ENCODE data around the gene SEC16A. TPM values are rescaled to one million over a fixed set of nuclear protein-coding genes. Genes with fewer than 3 reads are reported as not detected.
"Not testable (repeated sequence)": the region's sequence is repeated elsewhere in the genome, so short reads cannot be mapped to it uniquely, and the experiment has no call there.

The SEC16A gene
- total RNA-seq, 2 donors from 2014 or later, result 56.0 to 85.3 TPM

GRCh38 chr9:136410500-136411287, 72.1 kb downstream of the SEC16A start, which contains the start of the genes ENTR1 and PMPCA:
TSS of gene ENTR1 (minus strand) at chr9:136410614. CDS start at chr9:136410397, 217 bp downstream.
TSS of gene PMPCA (plus strand) at chr9:136410658. CDS start at chr9:136410669, 11 bp downstream.
- Mint-ChIP-seq H3K4me1 (peaks cover 26% of the 10 kb centered on the region), H3K27ac (peak within 1 kb of the TSS; percentile 81), H3K36me3 (ENCODE audit: low read depth) (peaks cover 93% of the 10 kb centered on the region), H3K4me3 (peak within 1 kb of the TSS; percentile 89), H3K9me3 (no peaks in the 10 kb centered on the region), H3K27me3 (no peaks in the 10 kb centered on the region)
- peak; percentile 79 for ATAC-seq (replicated peaks)

DNA sequence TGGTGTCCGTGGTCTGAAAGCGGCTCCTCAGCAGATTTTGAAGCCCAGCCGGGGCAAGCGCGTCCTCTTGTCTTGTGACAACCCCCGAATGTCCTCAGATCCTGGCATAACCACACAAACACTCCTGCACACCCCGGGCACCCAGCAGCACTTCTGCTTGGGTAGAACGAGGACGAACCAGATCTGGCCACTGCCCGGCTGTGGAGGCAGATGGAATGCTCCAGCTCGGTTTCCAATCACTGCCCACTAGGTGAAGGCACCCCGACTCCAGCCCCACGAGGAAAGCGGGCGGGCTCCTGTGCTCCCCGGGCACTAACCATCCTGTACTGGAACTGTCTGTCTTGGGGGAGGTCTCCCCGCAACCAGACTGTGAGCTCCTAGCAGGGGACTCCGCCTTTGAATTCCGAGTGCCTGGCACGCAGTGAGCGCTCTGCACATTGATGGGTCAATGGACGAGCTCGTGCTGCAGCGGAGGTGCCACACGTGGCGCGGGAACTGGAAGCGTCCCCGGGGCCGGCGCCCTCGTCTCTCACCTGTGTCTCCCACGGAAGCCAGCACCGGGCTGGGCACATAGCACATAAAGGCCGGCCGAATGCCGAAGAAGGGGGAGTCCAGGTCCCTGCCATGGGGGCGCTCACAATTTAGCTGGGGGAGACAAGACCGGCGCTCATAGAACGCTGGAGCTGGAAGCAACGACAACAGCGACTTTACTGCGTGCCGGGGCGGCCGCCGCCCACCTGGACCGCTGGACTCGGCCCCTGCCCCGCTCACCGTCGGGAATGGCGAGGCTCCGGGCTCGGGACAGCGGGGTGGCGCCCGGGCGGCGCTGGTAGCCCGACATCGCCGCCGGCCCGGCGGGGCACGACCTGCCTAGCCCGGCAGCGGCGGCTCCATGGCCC, 73.0 kb downstream of the SEC16A start:
- Mint-ChIP-seq H3K36me3 (ENCODE audit: low read depth) (peaks cover 96% of the 10 kb centered on the region), H3K4me1 (peaks cover 31% of the 10 kb centered on the region), H3K27ac (peak overlapping the region; percentile 81), H3K9me3 (no peaks in the 10 kb centered on the region), H3K4me3 (peak overlapping the region; percentile 89), H3K27me3 (no peaks in the 10 kb centered on the region)
- peak; percentile 48 for ATAC-seq (replicated peaks)

- ATAC-seq (replicated peaks), result no peak
- Mint-ChIP-seq H3K27me3 (no peaks in the 10 kb centered on the region), H3K4me3 (peak overlapping the region; percentile 89), H3K9me3 (no peaks in the 10 kb centered on the region), H3K27ac (peak overlapping the region; percentile 73), H3K36me3 (ENCODE audit: low read depth) (peaks cover 94% of the 10 kb centered on the region), H3K4me1 (peaks cover 33% of the 10 kb centered on the region)
Observed at GRCh38 chr9:136407911-136408310, 74.9 kb downstream of the SEC16A start.

DNA sequence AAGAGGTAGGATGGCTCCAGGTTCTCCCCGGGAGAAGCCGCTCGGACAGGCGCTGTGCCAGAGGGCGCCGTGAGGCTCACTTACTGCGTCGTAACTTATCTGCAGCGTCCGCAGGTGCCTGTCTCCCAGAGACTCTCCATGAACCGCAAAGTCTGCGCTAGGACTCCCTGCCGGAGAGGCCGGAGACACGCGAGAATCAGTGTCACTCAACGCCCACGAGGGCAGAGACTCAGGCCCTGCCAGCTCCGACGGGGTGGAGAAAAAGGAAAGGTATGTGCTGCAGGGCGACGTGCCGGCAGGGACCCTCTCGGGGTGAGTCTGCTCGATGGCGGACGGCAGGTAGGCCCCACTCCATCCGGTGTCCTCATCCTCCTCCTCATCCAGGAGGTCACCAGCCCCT, 75.8 kb downstream of the SEC16A start:
- H3K4me3 Mint-ChIP-seq; H3K27ac Mint-ChIP-seq; H3K27me3 Mint-ChIP-seq; H3K9me3 Mint-ChIP-seq; ATAC-seq (replicated peaks): not testable (repeated sequence)
- Mint-ChIP-seq H3K36me3 (ENCODE audit: low read depth) (peaks cover 92% of the 10 kb centered on the region), H3K4me1 (peaks cover 33% of the 10 kb centered on the region)

DNA sequence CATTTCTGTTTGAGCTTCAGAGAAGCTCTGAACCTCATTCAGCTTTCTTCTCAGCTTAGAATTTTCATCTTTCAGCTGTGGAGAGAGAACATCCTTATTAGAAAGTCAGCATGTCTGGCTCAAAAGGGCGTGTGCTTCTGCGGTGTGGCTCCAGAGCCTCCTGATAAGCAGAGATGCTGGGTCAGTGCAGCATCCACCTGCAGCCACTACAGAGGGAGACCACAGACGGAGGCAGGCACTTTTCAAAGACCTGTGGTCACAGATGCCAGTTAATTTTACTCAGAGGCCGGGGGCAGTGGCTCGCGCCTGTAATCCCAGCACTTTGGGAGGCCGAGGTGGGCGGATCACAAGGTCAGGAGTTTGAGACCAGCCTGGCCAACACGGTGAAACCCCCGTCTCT, 76.9 kb downstream of the SEC16A start:
- H3K9me3 Mint-ChIP-seq; H3K27me3 Mint-ChIP-seq; ATAC-seq (replicated peaks): not testable (repeated sequence)
- peak overlapping the region; percentile 88 for H3K27ac Mint-ChIP-seq
- peak overlapping the region; percentile 86 for H3K4me3 Mint-ChIP-seq
- peaks cover 26% of the 10 kb centered on the region for H3K4me1 Mint-ChIP-seq
- peaks cover 91% of the 10 kb centered on the region for H3K36me3 Mint-ChIP-seq (ENCODE audit: low read depth)

DNA sequence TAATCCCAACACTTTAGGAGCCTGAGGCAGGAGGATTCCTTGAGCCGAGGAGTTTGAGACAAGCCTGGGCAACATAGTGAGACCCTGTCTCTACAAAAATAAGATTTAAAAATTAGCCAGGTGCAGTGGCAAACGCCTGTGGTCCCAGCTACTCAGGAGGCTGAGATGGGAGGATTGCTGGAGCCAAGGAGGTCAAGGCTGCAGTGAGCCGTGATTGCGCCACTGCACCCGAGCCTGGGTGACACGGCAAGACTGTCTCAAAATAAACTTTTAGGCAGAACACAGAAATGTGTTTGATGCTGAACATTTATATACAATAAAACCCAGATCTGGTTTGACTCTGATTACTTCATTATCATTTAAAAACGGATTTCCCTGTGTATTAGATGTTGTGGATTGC, 77.4 kb downstream of the SEC16A start:
- no peaks in the 10 kb centered on the region for H3K9me3 Mint-ChIP-seq
- H3K27me3 Mint-ChIP-seq, result no peaks in the 10 kb centered on the region
- peaks cover 87% of the 10 kb centered on the region for H3K36me3 Mint-ChIP-seq (ENCODE audit: low read depth)
- ATAC-seq (replicated peaks), result no peak
- H3K27ac Mint-ChIP-seq, result peak overlapping the region; percentile 88
- H3K4me1 Mint-ChIP-seq, result peaks cover 26% of the 10 kb centered on the region
- peak overlapping the region; percentile 86 for H3K4me3 Mint-ChIP-seq

DNA sequence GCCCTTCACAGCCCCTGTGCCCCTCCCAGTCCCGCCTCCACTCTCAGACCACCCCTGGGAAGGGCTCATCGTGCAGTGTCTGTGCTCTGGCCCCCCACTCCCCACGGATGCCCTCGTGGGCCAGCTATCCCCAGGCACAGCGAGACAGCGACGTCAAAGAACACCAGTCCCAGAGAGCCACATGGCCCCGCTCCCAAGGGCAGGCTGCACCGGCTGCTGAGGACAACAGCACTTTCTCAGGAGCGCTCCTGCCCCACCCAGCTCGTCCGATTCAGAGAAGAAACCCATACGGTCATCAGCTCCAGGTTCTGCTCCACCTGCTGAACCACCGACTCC, 78.1 kb downstream of the SEC16A start:
- H3K4me1 Mint-ChIP-seq, result peaks cover 26% of the 10 kb centered on the region
- H3K27ac Mint-ChIP-seq, result peak overlapping the region; percentile 88
- H3K27me3 Mint-ChIP-seq, result no peaks in the 10 kb centered on the region
- H3K36me3 Mint-ChIP-seq (ENCODE audit: low read depth), result peaks cover 82% of the 10 kb centered on the region
- peak; percentile 1 for ATAC-seq (replicated peaks)
- H3K4me3 Mint-ChIP-seq, result peak overlapping the region; percentile 86
- H3K9me3 Mint-ChIP-seq, result no peaks in the 10 kb centered on the region

DNA sequence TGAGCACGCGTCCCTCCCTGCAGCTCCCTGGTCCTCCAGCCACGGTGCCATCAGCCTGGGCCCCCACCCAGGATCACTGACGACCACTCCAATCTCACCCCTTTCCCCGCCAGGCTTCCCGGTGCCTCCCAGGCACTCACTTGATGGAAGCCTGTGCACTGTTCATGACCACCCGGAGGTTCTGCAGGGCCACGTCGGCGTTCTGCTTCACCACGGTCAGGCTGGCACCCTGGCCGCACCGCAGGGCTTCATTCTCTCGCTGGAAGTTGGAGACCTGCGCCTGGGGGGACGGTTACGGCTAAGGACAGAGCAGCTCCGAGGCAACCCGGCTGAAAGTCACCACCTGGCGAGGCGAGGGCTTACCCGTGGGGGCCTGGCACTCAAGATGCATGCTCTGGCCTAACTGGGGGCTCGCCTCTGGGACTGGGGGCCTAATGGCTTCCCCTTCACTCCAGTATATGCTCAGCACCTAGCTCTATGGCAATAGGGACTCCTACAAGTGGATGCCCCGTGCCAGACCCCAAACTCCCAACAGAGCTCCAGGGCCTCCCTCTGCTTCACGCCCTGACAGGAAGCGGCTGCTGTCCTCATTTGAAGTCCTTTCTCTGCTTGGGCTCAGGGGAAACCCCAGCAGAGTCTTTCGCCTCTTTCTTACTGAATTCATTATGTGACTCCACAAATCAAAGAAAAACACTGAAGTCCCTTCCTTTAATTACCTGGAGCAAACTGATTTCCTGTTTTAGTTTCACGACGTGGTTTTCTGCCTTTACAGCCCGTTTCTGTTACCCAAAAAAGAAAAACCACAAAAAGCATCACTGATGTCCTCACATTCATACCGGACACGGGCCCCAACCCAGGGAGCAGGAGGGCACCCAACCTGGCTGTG, 78.7 kb downstream of the SEC16A start:
- peak overlapping the region; percentile 86 for H3K4me3 Mint-ChIP-seq
- peak; percentile 63 for ATAC-seq (replicated peaks)
- peak overlapping the region; percentile 88 for H3K27ac Mint-ChIP-seq
- no peaks in the 10 kb centered on the region for H3K9me3 Mint-ChIP-seq
- peaks cover 78% of the 10 kb centered on the region for H3K36me3 Mint-ChIP-seq (ENCODE audit: low read depth)
- no peaks in the 10 kb centered on the region for H3K27me3 Mint-ChIP-seq
- peaks cover 28% of the 10 kb centered on the region for H3K4me1 Mint-ChIP-seq

DNA sequence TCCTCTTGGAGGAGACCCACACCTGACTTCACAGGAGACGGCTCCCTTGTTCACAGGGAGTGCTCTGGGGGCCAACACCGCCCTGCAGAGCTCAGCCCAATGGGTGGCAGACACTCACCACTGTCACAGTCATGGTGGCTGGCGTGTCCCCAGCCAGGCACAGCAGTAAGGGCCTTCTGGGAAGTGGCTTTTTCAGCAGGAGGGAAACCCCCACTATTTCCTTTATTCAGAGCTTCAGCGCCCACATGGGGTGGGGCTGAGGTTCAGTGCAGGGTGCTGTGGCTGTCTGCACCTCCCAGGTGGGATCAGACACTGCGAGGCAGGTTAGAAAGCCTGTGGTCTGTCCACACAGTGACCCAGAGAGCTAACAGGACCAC, 79.3 kb downstream of the SEC16A start:
- Mint-ChIP-seq H3K27ac (peak overlapping the region; percentile 88), H3K4me1 (peaks cover 28% of the 10 kb centered on the region), H3K27me3 (no peaks in the 10 kb centered on the region), H3K9me3 (no peaks in the 10 kb centered on the region), H3K4me3 (peak overlapping the region; percentile 86), H3K36me3 (ENCODE audit: low read depth) (peaks cover 78% of the 10 kb centered on the region)
- peak; percentile 80 for ATAC-seq (replicated peaks)

- no peaks in the 10 kb centered on the region for H3K27me3 Mint-ChIP-seq
- peaks cover 78% of the 10 kb centered on the region for H3K36me3 Mint-ChIP-seq (ENCODE audit: low read depth)
- peaks cover 24% of the 10 kb centered on the region for H3K4me1 Mint-ChIP-seq
- H3K27ac Mint-ChIP-seq, result peak overlapping the region; percentile 84
- peak overlapping the region; percentile 88 for H3K4me3 Mint-ChIP-seq
- no peaks in the 10 kb centered on the region for H3K9me3 Mint-ChIP-seq
- ATAC-seq (replicated peaks), result no peak
Observed at GRCh38 chr9:136402067-136402466, 80.8 kb downstream of the SEC16A start.

GRCh38 chr9:136401173-136401922, 81.5 kb downstream of the SEC16A start:
- no peaks in the 10 kb centered on the region for H3K27me3 Mint-ChIP-seq
- H3K4me3 Mint-ChIP-seq, result peak overlapping the region; percentile 88
- peaks cover 78% of the 10 kb centered on the region for H3K36me3 Mint-ChIP-seq (ENCODE audit: low read depth)
- H3K27ac Mint-ChIP-seq, result peak overlapping the region; percentile 84
- H3K9me3 Mint-ChIP-seq, result no peaks in the 10 kb centered on the region
- no peak for ATAC-seq (replicated peaks)
- peaks cover 24% of the 10 kb centered on the region for H3K4me1 Mint-ChIP-seq

DNA sequence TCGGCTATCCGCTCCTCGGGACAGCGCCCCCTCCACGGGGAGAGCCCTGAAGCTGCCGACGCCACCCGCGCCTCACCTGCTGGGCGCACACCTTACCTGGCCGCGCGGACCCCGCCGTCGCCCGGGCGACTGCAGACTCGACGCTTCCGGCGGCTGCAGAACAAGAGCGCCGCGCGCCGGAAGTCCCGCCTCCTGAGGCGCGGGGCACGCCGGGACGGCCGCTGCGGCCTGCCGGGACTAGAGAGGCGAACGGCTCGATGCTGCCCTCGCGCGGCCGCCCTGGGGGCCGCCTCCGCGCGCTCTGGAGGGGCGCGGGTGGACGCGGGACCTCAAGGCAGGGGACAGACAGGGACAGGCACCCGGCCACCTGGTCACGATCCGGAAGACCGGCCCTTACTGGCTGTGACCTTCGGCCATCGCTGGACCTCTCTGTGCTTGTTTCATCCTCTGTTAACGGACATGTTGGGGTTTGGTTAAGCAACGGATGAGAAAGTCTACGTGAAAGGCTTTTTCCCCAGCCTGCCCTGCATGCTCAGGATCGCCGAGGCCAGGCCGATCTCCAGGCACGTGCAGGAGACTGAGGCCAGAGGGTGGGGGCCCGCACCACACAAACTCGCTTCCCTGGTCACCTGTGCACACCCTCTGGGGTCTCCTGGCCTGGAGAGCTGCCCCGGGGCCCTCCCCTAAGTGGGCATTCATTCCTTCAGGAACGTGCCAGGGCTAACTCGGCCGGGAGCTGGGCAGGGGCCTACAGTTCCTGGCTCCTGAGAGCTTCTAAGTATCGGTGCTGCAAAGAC, 82.6 kb downstream of the SEC16A start, which contains the start of gene SNAPC4:
Gene SNAPC4 (minus strand): TSS at position 133 of the 797 bp plus-strand sequence. CDS start 1,742 bp downstream, outside the sequence.
- peak within 1 kb of the TSS; percentile 88 for H3K4me3 Mint-ChIP-seq
- H3K27ac Mint-ChIP-seq, result peak within 1 kb of the TSS; percentile 91
- peaks cover 79% of the 10 kb centered on the region for H3K36me3 Mint-ChIP-seq (ENCODE audit: low read depth)
- H3K4me1 Mint-ChIP-seq, result peaks cover 23% of the 10 kb centered on the region
- no peaks in the 10 kb centered on the region for H3K27me3 Mint-ChIP-seq
- ATAC-seq (replicated peaks), result peak; percentile 66
- H3K9me3 Mint-ChIP-seq, result no peaks in the 10 kb centered on the region
